Stimulated activated CD8-positive, alpha-beta memory T cell treated with anti-CD3 and anti-CD28 coated beads, Interleukin-15, amount 100 ng/mL, for 1 hour (primary cell): ENCODE data around the gene DOCK8.

Experiments used
- DNase-seq: peaks from one replicate; pipeline ENCODE4 v3.0.0-alpha.2; 2020; ENCODE audit warnings: low read depth

Gene DOCK8

DNA sequence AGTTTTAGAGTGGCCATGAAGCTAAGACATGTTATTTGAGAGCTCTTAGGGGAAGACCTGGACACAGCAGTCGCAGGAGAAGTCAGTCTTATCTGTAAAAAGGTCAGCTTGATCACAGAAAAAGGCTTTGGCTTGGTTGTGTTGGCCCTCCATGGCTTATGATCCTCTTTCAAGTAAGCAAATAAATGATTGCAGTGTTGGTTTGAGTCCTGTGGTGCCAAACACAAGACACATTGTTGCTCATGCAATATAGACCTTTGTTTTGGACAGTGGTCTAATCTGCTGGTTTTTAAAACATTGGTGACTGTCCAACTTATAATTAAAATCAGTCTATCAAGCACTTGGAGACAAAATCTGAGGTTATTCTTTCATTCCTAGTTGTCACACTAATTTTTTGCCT, 54.0 kb downstream of the DOCK8 start:
- DNase-seq, result no peak

DNA sequence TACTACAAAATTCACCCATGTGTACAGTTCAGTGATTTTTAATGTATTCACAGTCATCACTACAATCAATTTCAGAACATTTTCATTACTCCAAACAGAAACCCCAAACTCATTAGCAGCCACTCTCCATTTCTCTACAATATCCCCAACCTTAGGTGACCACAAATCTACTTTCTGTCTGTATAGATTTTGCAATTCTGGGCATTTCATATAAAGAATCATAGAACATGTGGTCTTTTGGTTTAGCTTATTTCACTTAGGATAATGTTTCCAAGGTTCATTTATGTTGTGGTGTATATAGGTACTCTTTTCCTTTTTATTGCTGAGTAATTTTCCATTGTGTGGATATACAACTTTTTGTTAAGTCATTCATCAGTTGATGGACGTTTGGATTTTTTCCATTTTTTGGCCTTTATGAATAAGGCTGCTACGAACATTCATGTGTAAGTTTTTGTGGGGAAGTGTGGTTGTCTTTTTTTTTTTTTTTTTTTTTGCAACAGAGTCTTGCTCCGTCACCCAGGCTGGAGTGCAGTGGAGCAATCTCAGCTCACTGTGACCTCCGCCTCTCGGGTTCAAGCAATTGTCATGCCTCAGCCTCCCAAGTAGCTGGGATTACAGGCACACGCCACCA, 54.5 kb downstream of the DOCK8 start:
- DNase-seq, result no peak

DNA sequence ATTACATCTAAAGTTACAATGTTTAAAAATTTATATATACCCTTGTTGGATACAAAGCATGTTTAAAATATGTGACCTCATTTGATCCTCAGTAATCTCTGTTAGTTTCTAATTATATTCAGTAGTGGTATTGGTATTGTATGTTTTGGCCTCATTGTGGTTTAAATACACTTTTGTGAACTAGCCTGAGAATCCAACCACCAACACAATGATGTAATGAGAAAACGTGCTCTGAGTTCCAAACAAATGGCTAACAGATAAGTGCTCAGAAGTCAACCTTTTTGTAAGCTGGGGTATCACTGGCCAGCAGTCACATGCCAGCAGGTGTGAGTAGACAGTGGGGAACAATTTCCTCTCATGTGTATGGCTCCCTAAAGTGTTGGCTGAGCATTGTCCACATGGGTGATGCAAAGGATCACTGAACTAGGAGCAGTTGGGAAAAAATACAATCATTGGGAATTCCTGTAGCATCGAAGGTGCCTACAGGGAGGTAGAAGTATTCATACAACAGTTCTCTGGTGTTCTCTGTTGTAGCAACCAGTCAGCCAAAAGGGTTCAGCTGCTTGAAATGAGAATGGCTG, 56.1 kb downstream of the DOCK8 start:
- no peak for DNase-seq

DNA sequence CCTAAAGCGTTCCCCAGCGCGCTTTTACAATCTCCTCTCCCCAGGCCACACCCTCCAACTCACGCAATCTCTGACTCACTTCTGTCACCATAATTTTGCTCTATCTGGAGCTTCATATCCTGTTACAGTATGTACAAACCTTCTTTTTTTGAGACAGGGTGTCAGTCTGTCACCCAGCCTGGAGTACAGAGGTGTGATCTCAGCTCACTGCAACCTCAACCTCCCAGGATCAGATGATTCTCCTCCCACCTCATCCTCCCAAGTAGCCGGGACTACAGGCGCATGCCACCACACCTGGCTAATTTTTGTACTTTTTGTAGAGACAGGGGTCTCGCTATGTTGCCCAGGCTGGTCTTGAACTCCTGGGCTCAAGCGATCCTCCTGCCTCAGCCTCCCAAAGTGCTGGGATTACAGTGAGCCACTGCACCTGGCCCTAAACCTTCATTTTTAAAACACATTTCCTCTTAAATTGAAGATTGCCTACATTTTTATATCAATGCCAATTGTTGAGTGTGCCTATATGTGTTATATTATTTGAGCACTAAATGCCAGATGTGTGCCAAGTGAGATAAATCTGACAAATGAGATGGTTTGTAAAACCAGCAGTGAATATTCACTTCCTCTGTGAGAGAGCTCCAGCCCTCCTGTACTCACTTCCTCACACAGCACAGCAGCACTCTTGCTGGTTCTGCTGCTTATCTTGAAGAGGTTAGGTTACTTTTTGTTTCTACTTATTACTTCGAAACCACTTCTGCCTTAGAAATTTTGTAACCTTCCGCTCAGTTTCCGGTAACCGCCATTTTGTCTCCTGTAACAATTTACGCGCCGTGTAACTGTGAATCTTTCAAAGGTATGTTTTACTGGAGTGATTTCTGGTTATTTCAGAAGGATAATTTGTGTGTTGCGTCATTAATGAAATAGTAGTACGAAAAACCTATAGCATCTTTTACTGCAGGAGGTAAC, 57.9 kb downstream of the DOCK8 start:
- peak; percentile 50 for DNase-seq

DNA sequence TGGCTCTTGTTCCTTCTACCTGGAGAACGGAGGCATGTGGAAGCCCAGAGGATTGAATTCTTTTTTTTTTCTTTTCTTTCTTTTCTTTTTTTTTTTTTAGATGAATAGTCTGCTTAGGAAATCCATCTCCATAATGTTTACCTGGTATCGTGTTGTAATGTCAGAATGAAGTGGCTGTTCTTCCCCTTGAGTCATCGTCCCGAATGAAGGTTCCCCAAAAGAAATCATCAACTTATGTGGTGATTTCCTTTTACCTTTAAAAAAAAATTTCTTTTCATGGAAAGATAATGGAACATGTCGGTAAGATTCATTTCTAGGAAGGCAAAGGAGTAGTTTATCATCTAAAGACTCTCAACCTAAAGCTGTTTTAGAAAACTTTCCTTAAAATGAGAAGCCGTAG, 59.7 kb downstream of the DOCK8 start:
- DNase-seq, result no peak

DNA sequence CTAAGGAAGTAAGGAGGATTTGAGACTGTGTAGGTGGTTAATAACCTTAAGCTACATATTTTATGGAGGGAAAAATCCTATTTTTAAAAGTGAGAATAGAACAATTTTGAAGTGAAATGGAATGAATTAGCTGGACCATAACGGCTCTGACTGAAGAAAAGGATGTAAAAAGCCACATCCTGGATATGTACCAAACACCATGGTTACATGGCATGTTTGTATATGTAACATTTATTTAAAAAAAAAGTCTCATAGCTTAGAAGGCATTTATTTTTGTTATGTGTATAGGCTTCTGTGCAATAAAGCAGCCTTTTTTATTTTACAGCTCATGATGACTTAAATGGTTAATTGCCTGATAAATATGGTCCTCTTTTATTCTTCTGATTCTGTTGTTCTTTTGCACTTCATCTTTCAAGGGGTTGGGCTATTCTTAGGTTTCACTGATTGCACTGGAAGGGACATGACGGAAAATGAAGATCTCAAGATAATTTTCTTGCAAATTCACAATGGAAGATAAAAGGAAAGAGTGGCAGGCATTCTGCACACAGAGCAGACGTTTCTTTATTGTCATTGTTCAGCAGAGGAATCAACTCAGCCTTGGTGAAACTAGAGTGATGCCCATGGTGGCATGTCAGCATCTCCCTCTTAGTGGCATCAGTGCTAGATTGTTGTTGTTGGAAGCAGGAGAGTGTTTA, 63.1 kb downstream of the DOCK8 start:
- no peak for DNase-seq

DNA sequence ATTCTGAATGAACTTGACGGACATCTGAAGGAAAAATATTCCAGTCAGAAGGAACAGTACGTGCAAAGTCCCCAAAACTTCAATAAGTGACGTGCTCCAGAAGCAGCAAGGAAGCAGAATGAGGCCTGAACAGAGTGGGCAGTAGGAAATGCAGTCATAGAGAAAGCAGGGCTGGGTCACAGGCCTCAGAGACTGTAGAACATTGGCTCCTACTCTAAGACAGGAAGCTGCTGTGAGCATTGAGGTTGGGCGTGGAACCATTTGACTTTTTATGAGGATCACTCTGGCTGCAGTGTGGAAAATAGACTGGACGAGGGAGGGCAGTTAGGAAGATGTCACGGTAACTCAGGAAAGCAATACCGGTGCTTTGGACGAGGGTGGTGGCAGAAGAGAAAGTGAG, 64.0 kb downstream of the DOCK8 start:
- DNase-seq, result no peak

DNA sequence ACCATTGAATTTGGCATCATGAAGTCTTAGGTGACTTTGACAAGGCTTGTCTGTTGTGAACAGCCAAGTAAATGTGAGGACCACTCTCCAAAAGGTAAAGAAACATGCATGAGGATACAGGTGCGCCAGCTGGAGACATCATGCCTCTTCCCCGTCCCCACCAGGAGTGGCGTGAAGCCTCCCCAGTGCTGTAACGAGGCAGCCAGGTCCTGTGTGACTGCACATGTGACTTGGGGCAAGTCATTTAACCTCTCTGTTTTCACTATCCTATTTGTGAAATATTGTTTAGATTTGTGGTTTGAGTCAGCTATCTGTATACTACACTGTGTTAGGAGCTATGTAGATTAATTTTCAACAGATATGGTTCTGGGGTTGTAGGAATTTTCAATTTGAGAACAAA, 65.0 kb downstream of the DOCK8 start:
- DNase-seq, result no peak

DNA sequence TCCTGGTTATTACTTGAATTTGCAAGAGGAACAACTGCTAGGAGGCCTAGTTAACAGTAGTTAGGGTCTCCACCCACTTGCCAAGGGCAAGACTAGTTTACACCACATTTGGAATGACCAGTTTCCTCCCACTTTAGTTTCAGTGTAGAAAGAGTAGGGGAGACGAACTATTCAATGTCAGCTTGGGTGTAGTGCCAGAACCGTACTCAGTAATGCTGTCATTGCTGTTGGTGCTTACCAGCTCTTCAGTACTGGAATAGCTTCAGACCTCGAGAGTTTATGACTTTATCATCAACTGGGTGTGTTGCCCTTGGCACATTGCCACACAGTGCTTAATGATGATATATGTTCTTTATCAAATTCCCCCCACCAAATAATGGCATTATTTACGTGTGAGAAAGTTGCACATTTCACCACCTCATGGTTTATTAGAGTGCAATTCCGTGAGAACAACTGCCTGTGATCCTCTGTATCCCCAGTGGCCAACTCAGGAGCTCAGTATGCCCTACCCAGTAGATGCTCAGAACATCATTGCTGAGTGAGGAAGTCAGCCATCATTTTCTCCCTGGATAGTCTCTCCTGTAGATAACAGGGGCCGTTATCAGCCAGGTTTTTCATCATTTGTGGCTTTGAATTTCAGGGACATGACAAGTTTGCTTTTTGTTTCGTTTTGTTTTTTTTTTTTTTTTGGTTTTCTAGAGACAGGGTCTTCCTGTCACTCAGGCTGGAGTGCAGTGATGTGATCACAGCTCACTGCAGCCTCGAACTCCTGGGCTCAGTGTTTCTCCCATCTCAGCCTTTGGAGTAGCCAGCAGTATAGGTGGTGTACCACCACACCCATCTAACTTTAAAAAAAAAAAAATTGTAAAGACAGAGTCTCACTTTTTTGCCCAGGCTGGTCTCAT, 67.3 kb downstream of the DOCK8 start:
- no peak for DNase-seq

DNA sequence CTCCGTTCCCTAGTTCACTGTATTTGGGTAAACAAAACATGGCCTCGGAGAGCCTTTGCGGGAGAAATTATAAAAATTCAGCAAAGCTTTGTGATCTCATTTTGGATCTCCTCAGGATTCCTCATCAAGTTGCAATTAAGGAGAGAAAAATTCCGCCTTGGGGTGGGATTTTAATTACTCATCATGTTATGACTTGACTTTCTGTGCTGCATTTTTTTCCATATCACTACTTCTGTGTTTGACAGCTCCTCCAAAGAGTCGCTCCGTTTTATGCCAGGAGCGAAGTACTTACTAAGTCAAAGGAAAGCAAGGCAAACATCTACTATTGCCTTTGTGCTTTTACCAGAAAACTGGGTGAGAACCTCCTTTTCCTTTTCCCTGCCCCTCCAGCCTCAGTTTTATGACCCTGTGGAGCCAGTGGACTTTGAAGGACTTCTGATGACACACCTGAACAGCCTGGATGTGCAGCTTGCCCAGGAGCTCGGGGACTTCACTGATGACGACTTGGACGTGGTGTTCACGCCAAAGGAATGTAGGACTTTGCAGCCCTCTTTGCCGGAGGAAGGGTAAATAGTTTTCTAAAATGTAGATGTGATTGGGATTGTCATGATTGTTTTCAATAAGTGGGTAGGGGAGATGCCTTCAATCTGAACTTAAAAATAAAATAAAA, 71.5 kb downstream of the DOCK8 start:
- no peak for DNase-seq

DNA sequence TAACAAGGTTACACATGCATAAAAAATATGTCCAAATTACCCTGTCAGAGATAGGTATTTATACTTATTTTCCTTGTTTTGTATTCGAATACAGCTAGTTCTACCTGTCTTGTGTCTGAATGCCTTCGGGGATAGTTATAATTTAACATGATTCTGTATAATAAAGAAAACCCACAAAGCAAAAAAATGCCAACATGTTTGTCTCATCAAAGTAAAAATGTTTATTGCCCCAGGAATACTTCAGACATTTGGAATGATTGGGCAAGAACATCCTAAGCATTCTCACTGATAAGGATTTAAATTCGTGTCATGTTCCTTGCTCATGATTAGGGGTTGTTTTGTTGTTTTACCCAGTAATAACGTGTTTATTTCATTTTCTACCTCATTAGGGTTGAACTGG, 74.5 kb downstream of the DOCK8 start:
- DNase-seq, result no peak

DNA sequence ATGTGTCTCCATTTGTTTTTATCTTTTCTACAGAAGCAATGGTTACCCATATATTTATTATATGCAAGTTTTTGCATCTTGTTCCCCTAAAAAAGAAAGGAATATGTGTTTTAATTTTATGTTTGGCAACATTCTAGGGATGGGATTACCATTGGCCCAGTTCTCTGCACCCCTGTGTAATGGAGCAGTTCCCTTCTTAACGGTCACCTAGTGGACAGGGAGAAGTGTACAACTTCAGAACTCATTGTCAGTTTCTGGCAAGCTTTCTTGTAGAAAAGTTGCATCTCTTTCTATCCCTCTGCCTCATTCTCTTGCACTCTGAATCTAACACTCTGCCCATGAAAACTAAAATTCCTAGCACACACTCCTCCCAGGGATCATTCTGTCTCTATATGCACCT, 78.2 kb downstream of the DOCK8 start:
- no peak for DNase-seq

DNA sequence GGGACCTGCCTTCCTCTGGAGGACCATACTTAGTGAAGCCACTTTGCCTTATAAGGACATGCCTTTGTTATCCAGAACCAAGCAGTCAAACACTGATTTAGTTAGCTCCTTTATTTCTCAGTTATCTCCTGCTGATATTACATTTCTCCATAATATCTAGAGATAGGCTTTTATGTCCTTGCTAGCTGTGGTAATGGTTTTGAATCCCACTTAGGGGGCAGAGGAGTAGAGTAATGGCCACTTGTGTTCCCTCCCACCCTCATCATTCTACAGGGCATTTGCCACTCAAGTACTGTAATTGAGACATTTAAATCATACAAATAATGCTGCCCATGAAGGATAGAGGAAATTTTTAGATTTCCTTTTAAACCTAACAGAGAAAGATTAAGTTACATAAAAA, 80.9 kb downstream of the DOCK8 start:
- DNase-seq, result no peak

DNA sequence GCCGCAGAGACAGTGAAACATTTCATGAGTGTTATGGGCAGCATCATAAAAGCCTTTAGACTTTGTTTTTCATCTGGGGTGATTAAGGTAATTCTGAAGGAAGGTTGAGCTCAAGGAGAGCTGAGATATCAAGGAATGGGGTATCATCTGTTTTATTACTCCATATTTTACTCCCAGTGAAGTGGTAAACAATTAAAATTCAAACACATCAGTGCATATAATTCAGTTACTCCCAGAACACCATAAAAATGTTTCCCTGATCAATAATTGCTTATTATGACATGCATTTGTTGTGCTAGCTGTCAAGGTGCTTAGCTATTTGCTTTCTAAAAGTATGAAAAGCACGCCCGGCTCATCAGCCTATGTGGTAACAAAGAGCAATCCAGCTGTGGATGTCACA, 81.7 kb downstream of the DOCK8 start:
- DNase-seq, result no peak

DNA sequence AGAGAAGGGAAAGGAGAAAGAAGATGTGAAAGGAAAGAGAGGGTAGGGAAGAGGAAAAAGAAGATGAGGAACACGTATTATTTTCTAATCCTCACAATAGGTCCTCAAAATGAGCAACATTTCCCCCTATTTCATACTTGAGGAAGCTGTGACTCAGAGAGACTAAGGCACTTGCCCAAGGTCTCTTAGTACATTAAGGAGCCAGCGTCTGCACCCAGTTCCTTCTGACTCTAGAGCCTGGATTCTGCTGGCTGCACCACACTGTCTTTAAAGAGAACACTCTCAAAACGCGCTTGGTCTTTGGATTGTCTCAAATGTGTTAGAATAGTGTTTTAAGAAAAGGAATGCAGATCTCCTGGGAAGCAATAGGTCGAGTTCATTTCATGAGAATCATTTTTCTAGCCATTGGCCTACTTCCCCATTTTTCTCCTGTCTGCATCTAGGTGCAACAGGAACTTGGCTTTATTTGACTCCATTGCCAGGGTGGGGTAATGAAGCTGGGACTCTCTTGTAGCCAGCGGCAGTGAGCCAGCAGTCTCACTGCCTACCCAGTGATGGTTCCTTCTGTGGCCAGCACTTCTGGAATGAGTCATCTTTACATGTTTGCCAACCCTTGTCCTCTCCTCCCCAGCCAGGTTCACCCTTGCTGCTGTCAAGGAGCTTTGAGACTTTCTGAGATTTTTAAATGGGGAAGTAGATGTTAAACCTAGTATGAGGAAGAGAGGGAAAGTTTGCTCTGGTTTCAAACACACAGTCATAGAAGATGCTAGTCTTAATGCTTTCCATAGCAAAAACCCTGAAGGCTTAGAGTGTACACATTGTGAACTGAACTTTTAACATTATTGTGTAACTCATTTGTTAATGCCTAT, 82.7 kb downstream of the DOCK8 start:
- no peak for DNase-seq

DNA sequence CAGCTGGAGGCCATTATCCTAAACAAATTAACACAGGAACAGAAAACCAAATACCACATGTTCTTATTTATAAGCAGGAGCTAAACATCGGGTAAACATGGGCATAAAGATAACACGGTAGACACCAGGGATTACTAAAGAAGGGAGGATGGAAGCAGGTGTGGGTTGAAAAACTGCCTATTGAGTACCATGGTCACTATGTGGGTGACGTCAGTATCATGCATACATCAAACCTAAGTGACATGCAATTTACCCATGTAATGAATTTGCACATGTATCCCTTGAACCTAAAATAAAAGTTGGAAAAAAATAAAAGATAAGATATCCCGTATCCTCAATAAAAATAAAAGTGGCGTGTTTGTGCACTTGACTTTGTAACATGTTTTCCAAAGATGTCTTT, 88.8 kb downstream of the DOCK8 start:
- DNase-seq, result no peak

DNA sequence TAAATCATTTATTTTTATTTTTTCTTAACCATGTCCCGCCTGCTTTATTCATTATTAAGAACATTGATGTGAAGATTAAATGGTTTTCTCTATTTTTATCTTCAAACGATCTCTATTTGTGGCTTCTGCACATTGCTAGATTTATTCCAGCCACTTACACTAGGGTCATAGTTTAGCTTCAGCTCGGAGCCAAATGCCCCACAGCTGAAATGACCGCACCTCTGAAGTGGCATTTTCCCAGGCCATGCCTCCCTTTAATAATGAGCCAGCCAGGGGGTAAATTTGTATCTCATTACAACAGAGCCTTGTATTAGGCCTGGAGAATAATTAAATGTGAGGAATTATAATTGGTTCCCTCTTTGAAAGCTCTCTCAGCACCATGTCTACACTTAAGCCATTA, 89.4 kb downstream of the DOCK8 start:
- DNase-seq, result no peak

DNA sequence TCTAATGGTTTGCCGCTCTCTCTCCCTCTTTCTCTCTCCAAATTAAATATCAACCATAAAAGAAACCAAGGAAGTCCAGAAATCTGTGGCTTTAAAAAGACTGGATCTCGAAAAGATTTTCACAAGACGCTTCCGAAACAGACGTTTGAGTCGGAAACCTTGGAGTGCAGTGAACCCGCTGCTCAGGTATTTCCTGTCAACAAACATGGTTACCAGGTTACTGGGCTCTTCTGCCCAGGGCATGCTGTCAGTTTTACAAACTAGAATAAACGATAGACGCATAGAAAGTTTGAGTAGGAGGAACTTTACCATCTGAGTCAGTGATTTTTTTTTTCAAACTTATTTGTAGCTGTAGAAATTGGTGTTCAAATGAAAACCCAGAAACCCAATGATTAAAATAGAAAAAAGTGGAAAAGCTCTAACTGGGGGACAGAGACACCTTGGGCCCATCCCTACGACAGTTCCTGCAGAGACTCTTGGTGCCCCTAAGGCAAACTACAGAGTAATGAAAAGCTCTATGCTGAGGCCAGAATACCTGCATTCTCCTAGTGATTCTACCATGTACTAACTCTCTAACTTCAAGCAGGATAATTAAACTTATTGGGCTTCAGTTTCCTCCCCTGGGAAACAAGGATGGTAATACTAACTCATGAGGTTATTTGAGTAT, 90.0 kb downstream of the DOCK8 start:
- no peak for DNase-seq

DNA sequence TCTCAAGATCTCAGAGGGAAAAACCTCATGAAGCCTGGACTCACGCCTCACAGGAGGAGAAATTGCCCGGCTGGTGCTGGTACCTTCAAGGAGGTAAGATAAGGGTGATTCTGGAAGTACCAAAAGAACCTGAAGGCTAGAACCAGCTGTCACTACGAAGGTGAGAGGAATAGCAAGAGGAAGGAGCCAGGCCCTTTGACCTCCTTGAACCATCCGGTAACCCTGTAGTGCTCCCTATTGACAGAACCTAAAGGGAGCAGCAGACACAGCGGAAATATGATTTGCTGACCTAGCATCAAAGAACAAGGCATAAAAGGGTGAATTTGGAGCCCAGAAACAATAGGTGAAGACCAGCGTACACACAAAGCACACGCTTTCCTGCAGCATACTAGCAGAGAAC, 92.2 kb downstream of the DOCK8 start:
- DNase-seq, result peak; percentile 11
